Endothelial cell of umbilical vein (primary cell): ENCODE measurements around the gene GRID1.

Experiments
- CTCF ChIP-seq, 2 donors: IDR thresholded peaks; 1 replicate in 1 of 2; 2 replicates in 1 of 2; pipeline ENCODE4 v1.5.1; 2011; ENCODE audit warnings: low read length in 2 of 2, mild to moderate bottlenecking in 2 of 2, moderate library complexity in 2 of 2, control low read depth in 1 of 2, inconsistent platforms in 1 of 2, low read depth in 1 of 2; ENCODE audit not compliant: insufficient read depth in 1 of 2; ENCODE audit errors: extremely low read depth in 1 of 2
- EZH2 ChIP-seq: IDR thresholded peaks from 2 replicates; pipeline ENCODE4 v1.6.1; 2012; ENCODE audit warnings: borderline replicate concordance, low read depth, mild to moderate bottlenecking, moderate library complexity, low read length, inconsistent platforms; ENCODE audit not compliant: severe bottlenecking
- POLR2AphosphoS5 ChIP-seq: IDR thresholded peaks from 2 replicates; pipeline ENCODE4 v1.6.1; 2012; ENCODE audit warnings: low read depth, mild to moderate bottlenecking, control low read depth, low read length, moderate library complexity; ENCODE audit not compliant: insufficient read depth

GRCh38 chr10:85658518-85658917 is 708.1 kb downstream of the GRID1 start:
- TF ChIP-seq CTCF (IDR thresholded peaks at IDR 0.05; ENCODE audit: extremely low read depth in 1 of 2, insufficient read depth in 1 of 2, low read depth in 1 of 2, low read length in 2 of 2) = no peak
- TF ChIP-seq EZH2 = no peak
- no peak for TF ChIP-seq POLR2AphosphoS5
